Kidney (tissue), 22 donors: ENCODE measurements around the gene OR2T6. TPM values are rescaled to one million over a fixed set of nuclear protein-coding genes. Genes with fewer than 3 reads are reported as not detected.

Experiments
- DNase-seq, 5 donors: peaks; one replicate each; pipeline ENCODE4 v3.0.0-alpha.2; 2013 to 2020
- FAIRE-seq: peaks from 2 replicates; lab custom pipeline; 2012; peaks lifted over from hg19 to GRCh38; lab: Jason Lieb, UNC
- H3K27ac ChIP-seq, 2 donors: one replicate each; pipeline ENCODE4 v1.7.0; 2013; ENCODE audit warnings: low read depth in 2 of 2, low read length in 2 of 2, inconsistent platforms in 1 of 2
- H3K27me3 ChIP-seq: one replicate; pipeline ENCODE4 v1.7.1; 2013; ENCODE audit warnings: low read length, inconsistent platforms; ENCODE audit not compliant: control insufficient read depth, insufficient read depth
- H3K36me3 ChIP-seq, 3 donors: one replicate each; pipeline versions ENCODE4 v1.7.0 to v1.7.1; 2013; ENCODE audit warnings: low read length in 3 of 3, control low read depth in 1 of 3, inconsistent platforms in 1 of 3; ENCODE audit not compliant: insufficient read depth in 3 of 3, control insufficient read depth in 2 of 3
- H3K4me1 ChIP-seq, 3 donors: one replicate each; pipeline versions ENCODE4 v1.7.0 to v1.7.1; 2013; ENCODE audit warnings: low read length in 3 of 3, inconsistent platforms in 1 of 3, low read depth in 1 of 3; ENCODE audit not compliant: control insufficient read depth in 2 of 3, insufficient read depth in 2 of 3
- H3K4me3 ChIP-seq, 3 donors: one replicate each; pipeline versions ENCODE4 v1.7.0 to v1.8.1; 2013; ENCODE audit warnings: low read length in 3 of 3, control low read depth in 1 of 3, inconsistent platforms in 1 of 3
- H3K9ac ChIP-seq, 3 donors: one replicate each; pipeline versions ENCODE4 v1.7.0 to v1.7.1; 2013; ENCODE audit warnings: low read length in 3 of 3, control low read depth in 1 of 3, inconsistent platforms in 1 of 3
- H3K9me3 ChIP-seq, 3 donors: one replicate each; pipeline versions ENCODE4 v1.7.0 to v1.7.1; 2013; ENCODE audit warnings: low read length in 3 of 3, control low read depth in 1 of 3, inconsistent platforms in 1 of 3; ENCODE audit not compliant: control insufficient read depth in 2 of 3, insufficient read depth in 1 of 3
- intact Hi-C: fragments of 100-400 bp; cut with DNase I; formaldehyde crosslinking; loops from one replicate; pipeline ENCODE4 v1.11.1; 2022
- long read RNA-seq, 10 donors: library from polyadenylated mRNA in 1 of 10; unstranded in 1 of 10; transcript quantifications; one replicate each; pipeline ENCODE4 v2.0.0 and lab custom pipeline, GENCODE V29; 2021 to 2026
- polyA plus RNA-seq: library from polyadenylated mRNA; stranded (reverse); fragments of 350-450 nt; fragmentation: Illumina TruSeq; extraction: RNeasy Lipid Tissue Mini Kit (QIAGEN cat#74804); gene quantifications from one replicate; pipeline ENCODE4 v1.2.3, GENCODE V29; 2014; ENCODE audit warnings: low read depth, low replicate concordance; ENCODE audit not compliant: insufficient read depth
- total RNA-seq: library from RNA; stranded (reverse); fragmentation: NEBNext Ultra II Directional; extraction: Animal tissue kit (Norgen Biotek cat#: 25700); gene quantifications from one replicate; pipeline ENCODE4 v1.2.1, GENCODE V29; 2021
- TF ChIP-seq, protein P1 (sequence below): IDR thresholded peaks from 3 replicates; pipeline ENCODE4 v1.5.1; 2012; ENCODE audit warnings: mild to moderate bottlenecking, moderate library complexity, borderline replicate concordance; ENCODE audit not compliant: insufficient read depth; ENCODE audit errors: extremely low read depth
- donor health status: control.
- donor health status: control.
- donor health status: control.
- donor health status: control.
- donor health status: control.
- donor health status: DM: yes; HTN: yes; CAD: no.
- donor health status: Normal renal cell carcinoma (clear cell type).

The OR2T6 gene
- not detected for total RNA-seq
- polyA plus RNA-seq = not detected
- long read RNA-seq, donor 1 = 0 reads
- long read RNA-seq, donor 2 = 0 reads
- long read RNA-seq, donor 3 = 0 reads
- long read RNA-seq, donor 4 = 0 reads
- long read RNA-seq, donor 5 = 0 reads
- long read RNA-seq, donor 6 = 0 reads
- long read RNA-seq, donor 7 = 0 reads
- long read RNA-seq, donor 8 = 0 reads
- long read RNA-seq, donor 9 = 0 reads
- long read RNA-seq, donor 10 = 0 reads

DNA sequence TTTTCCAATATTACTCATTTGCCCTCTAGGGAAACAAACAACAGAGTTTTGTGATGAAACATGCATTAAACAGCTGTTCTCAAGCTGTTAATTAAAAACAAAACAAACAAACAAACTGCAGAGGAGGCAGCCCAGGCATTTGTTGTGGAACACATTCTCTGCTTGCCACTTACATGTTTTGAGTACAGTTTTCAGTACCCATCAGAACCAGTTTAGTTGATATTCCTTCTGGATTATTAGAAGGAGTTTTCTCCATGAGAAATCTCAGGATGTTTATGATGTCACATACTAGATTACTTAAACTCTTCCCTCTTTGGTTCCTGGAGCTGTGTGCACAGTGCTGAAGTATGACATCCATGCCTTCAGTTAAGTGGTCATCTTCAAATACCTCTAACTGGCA is at the start of gene OR2T6:
Gene OR2T6, plus strand, starts transcription at position 301 of the 400 bp plus-strand sequence. CDS start 11,863 bp downstream, outside the sequence.
- Histone ChIP-seq H3K4me3 (no peak within 1 kb of the TSS), H3K9me3 (no peaks in the 10 kb centered on the region), H3K27ac (no peak within 1 kb of the TSS), H3K27me3 (no peaks in the 10 kb centered on the region), H3K4me1 (no peaks in the 10 kb centered on the region), H3K36me3 (no peaks in the 10 kb centered on the region), H3K9ac (no peak within 1 kb of the TSS)
- TF ChIP-seq, protein P1, sequence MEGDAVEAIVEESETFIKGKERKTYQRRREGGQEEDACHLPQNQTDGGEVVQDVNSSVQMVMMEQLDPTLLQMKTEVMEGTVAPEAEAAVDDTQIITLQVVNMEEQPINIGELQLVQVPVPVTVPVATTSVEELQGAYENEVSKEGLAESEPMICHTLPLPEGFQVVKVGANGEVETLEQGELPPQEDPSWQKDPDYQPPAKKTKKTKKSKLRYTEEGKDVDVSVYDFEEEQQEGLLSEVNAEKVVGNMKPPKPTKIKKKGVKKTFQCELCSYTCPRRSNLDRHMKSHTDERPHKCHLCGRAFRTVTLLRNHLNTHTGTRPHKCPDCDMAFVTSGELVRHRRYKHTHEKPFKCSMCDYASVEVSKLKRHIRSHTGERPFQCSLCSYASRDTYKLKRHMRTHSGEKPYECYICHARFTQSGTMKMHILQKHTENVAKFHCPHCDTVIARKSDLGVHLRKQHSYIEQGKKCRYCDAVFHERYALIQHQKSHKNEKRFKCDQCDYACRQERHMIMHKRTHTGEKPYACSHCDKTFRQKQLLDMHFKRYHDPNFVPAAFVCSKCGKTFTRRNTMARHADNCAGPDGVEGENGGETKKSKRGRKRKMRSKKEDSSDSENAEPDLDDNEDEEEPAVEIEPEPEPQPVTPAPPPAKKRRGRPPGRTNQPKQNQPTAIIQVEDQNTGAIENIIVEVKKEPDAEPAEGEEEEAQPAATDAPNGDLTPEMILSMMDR = no peak
- intact Hi-C loops = no loop called here
- DNase-seq (no peak), FAIRE-seq (no peak)

DNA sequence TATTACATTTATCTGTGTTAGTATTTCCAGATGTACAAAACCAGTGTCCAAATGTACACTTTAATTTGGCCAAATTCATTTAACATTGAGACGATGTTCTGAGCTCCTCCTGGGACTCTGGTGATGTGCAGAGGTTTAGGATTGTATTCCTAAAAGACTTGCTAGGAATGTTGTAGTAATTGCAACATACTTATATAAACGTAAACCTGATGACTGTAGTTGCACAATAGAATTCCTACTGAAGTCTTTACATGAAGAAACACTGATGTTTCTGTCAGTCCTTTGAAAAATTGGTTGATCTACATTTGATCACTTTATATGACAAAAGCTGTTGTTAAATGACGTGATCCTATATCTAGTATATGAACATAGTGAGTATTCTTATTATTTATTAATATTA is 32.1 kb upstream of the OR2T6 start:
- Histone ChIP-seq H3K27me3 (no peaks in the 10 kb centered on the region), H3K9ac (no peak overlapping the region), H3K4me3 (no peak overlapping the region), H3K9me3 (no peaks in the 10 kb centered on the region), H3K4me1 (no peaks in the 10 kb centered on the region), H3K36me3 (no peaks in the 10 kb centered on the region), H3K27ac (no peak overlapping the region)
- DNase-seq = no peak
- no peak for FAIRE-seq
- TF ChIP-seq, protein P1 = no peak
- intact Hi-C loops = no loop called here

DNA sequence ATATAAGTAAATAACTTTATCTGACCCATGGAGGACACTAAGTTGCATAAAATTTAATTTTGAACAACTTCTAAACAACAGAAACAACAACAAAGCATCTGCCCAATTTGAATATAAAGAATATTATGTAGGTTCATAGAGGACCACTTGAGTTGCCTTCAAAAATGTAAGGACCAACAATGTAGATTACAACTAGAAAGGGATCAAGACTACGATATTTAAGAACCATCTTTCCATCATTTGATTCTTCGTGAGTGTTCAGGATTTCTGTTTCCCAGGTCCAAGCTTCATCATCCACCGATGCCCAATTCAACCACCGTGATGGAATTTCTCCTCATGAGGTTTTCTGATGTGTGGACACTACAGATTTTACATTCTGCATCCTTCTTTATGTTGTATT is 27.1 kb upstream of the OR2T6 start, which contains the start of gene OR14C36:
Gene OR14C36, plus strand, starts transcription at position 301 of the 400 bp plus-strand sequence. Its CDS starts 0 bp downstream, at position 301.
- intact Hi-C loops = no loop called here
- H3K36me3 ChIP-seq = no peaks in the 10 kb centered on the region
- no peaks in the 10 kb centered on the region for H3K9me3 ChIP-seq
- H3K9ac ChIP-seq = no peak within 1 kb of the TSS
- H3K27me3 ChIP-seq = no peaks in the 10 kb centered on the region
- H3K27ac ChIP-seq = no peak within 1 kb of the TSS
- FAIRE-seq = no peak
- DNase-seq = no peak
- TF ChIP-seq, protein P1 = no peak
- H3K4me1 ChIP-seq = no peaks in the 10 kb centered on the region
- no peak within 1 kb of the TSS for H3K4me3 ChIP-seq
